PC-3 (cell line): Measurements from ENCODE around the gene NDUFA13. TPM values are rescaled to one million over a fixed set of nuclear protein-coding genes. Genes with fewer than 3 reads are reported as not detected.

Experiments used
- ATAC-seq: fragments of 200-7000 bp; cut with Tn5 transposase; 2 replicates; pipeline ENCODE4 v1.9.1; 2020; ENCODE audit warnings: mild to moderate bottlenecking, moderate library complexity
- BruUV-seq: library from RNA; stranded (reverse); fragments of 400-500 nt; replicated peaks from 2 replicates; lab custom pipeline; 2021; lab: Mats Ljungman, UMichigan
- CTCF ChIA-PET: fragments of 300-600 bp; sonication (Branson Sonifier 250); formaldehyde crosslinking; loops from one replicate; lab custom pipeline; 2022; ENCODE audit warnings: antibody characterized with exemption; lab: Charles Lee
- POLR2A ChIA-PET: fragments of 300-600 bp; sonication (Branson Sonifier 250); formaldehyde crosslinking; loops from one replicate; lab custom pipeline; 2022; ENCODE audit warnings: antibody characterized with exemption; ENCODE audit not compliant: unreplicated experiment; lab: Charles Lee
- DNase-seq: peaks from one replicate; pipeline ENCODE4 v3.0.0-alpha.2; 2015
- H2AFZ ChIP-seq: fragments of 300-600 bp; sonication (generic); 2 replicates; pipeline ENCODE4 v1.6.0; 2016; ENCODE audit warnings: antibody characterized with exemption, low read length
- H3F3A ChIP-seq: fragments of 300-600 bp; sonication (generic); one replicate; pipeline ENCODE4 v1.6.0; 2017; ENCODE audit warnings: antibody characterized with exemption, low read length, control low read depth, mild to moderate bottlenecking; ENCODE audit not compliant: unreplicated experiment
- H3K27ac ChIP-seq: fragments of 300-600 bp; sonication (generic); 2 replicates; pipeline ENCODE4 v1.5.1; 2016; ENCODE audit warnings: mild to moderate bottlenecking, low read length
- H3K27me3 ChIP-seq: fragments of 300-600 bp; sonication (generic); 2 replicates; pipeline ENCODE4 v1.6.1; 2016; ENCODE audit warnings: low read length, mixed read lengths
- H3K36me3 ChIP-seq: fragments of 300-600 bp; sonication (generic); 2 replicates; pipeline ENCODE4 v1.6.1; 2016; ENCODE audit warnings: low read depth, mixed run types, low read length, mixed read lengths
- H3K4me1 ChIP-seq: fragments of 300-600 bp; sonication (generic); 2 replicates; pipeline ENCODE4 v1.5.1; 2016; ENCODE audit warnings: low read length; ENCODE audit not compliant: insufficient read depth
- H3K4me2 ChIP-seq: fragments of 300-600 bp; sonication (generic); 2 replicates; pipeline ENCODE4 v1.6.0; 2016; ENCODE audit warnings: low read length
- H3K4me3 ChIP-seq: fragments of 300-600 bp; sonication (generic); 2 replicates; pipeline ENCODE4 v1.5.1; 2016; ENCODE audit warnings: mild to moderate bottlenecking, low read length, mixed read lengths
- H3K79me2 ChIP-seq: fragments of 300-600 bp; sonication (generic); 2 replicates; pipeline ENCODE4 v1.6.1; 2017; ENCODE audit warnings: low read length, mixed read lengths
- H3K9ac ChIP-seq: fragments of 300-600 bp; sonication (generic); 2 replicates; pipeline ENCODE4 v1.6.0; 2016; ENCODE audit warnings: mild to moderate bottlenecking, low read length
- H3K9me2 ChIP-seq: fragments of 300-600 bp; sonication (generic); replicated peaks from 2 replicates; pipeline ENCODE4 v1.6.1; 2016; ENCODE audit warnings: mixed run types, low read length, mixed read lengths
- H3K9me3 ChIP-seq: fragments of 300-600 bp; sonication (generic); 2 replicates; pipeline ENCODE4 v1.6.1; 2016; ENCODE audit warnings: low read length, mixed read lengths
- H4K20me1 ChIP-seq: fragments of 300-600 bp; sonication (generic); 2 replicates; pipeline ENCODE4 v1.6.1; 2016; ENCODE audit warnings: low read length, mixed read lengths
- EZH2 ChIP-seq: fragments of 300-600 bp; sonication (generic); IDR thresholded peaks from one replicate; pipeline ENCODE4 v1.6.1; 2017; ENCODE audit warnings: antibody characterized with exemption, mild to moderate bottlenecking, low read length; ENCODE audit not compliant: unreplicated experiment
- EZH2phosphoT487 ChIP-seq: fragments of 300-600 bp; sonication (generic); IDR thresholded peaks from 2 replicates; pipeline ENCODE4 v1.6.1; 2018; ENCODE audit warnings: mild to moderate bottlenecking, antibody characterized with exemption, low read length, borderline replicate concordance
- intact Hi-C: fragments of 100-400 bp; cut with micrococcal nuclease; formaldehyde crosslinking; loops from 2 replicates; pipeline ENCODE4 v1.9.0; 2023
- total RNA-seq: library from RNA; depleted of rRNA; stranded (reverse); fragments of >200 nt; gene quantifications from 2 replicates; pipeline ENCODE4 v1.2.3, GENCODE V29; 2014
- TF ChIP-seq, protein P1 (sequence below): fragments of 300-600 bp; sonication (generic); conservative IDR thresholded peaks from 2 replicates; pipeline ENCODE4 v1.5.1; 2017; ENCODE audit warnings: antibody characterized with exemption, low read depth, mild to moderate bottlenecking, low read length

Gene NDUFA13
- total RNA-seq, 1 experiment from 2014 or later, result 481 TPM

DNA sequence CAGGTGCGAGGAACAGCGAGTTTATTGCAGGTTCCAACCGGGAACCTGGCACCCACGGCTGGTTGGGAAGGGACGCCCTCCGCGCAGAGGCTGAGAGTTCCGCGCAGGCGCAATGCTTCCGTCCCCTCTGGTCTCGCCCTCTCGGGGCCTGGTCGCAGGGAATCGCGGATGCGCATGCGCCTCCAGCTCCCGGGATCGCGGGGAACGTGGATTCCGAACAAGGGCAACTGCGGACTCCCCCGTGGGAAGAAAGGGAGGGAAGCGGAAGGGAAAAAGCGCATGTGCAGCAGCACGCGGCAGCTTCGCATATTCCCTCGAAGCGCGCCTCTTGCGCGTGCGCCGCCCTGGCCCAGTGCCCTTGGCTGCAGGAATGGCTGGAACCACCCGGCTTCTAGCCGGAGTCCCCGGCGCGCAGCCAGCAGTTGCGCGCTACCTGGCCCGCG, 1.8 kb upstream of the NDUFA13 start:
- ChIA-PET POLR2A (no interaction called here), CTCF (no interaction called here)
- intact Hi-C loops, result no loop called here
- TF ChIP-seq, protein P1, sequence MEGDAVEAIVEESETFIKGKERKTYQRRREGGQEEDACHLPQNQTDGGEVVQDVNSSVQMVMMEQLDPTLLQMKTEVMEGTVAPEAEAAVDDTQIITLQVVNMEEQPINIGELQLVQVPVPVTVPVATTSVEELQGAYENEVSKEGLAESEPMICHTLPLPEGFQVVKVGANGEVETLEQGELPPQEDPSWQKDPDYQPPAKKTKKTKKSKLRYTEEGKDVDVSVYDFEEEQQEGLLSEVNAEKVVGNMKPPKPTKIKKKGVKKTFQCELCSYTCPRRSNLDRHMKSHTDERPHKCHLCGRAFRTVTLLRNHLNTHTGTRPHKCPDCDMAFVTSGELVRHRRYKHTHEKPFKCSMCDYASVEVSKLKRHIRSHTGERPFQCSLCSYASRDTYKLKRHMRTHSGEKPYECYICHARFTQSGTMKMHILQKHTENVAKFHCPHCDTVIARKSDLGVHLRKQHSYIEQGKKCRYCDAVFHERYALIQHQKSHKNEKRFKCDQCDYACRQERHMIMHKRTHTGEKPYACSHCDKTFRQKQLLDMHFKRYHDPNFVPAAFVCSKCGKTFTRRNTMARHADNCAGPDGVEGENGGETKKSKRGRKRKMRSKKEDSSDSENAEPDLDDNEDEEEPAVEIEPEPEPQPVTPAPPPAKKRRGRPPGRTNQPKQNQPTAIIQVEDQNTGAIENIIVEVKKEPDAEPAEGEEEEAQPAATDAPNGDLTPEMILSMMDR, result no peak
- no peak for TF ChIP-seq EZH2
- no peak for TF ChIP-seq EZH2phosphoT487
- Histone ChIP-seq H3K9me3 (no peaks in the 10 kb centered on the region), H4K20me1 (no peaks in the 10 kb centered on the region), H3K4me3 (no peak overlapping the region), H3K4me1 (peaks cover 15% of the 10 kb centered on the region; the same call in 1 of the 2 replicates), H3K27ac (no peak overlapping the region), H2AFZ (no peak overlapping the region), H3K27me3 (no peaks in the 10 kb centered on the region), H3K9me2 (no peaks in the 10 kb centered on the region), H3F3A (no peaks in the 10 kb centered on the region), H3K79me2 (peaks cover 30% of the 10 kb centered on the region), H3K36me3 (peaks cover 2% of the 10 kb centered on the region; the same call in 1 of the 2 replicates), H3K9ac (no peak overlapping the region), H3K4me2 (no peak overlapping the region)
- ATAC-seq (no peak), DNase-seq (no peak)
- BruUV-seq, result no TSS peak

DNA sequence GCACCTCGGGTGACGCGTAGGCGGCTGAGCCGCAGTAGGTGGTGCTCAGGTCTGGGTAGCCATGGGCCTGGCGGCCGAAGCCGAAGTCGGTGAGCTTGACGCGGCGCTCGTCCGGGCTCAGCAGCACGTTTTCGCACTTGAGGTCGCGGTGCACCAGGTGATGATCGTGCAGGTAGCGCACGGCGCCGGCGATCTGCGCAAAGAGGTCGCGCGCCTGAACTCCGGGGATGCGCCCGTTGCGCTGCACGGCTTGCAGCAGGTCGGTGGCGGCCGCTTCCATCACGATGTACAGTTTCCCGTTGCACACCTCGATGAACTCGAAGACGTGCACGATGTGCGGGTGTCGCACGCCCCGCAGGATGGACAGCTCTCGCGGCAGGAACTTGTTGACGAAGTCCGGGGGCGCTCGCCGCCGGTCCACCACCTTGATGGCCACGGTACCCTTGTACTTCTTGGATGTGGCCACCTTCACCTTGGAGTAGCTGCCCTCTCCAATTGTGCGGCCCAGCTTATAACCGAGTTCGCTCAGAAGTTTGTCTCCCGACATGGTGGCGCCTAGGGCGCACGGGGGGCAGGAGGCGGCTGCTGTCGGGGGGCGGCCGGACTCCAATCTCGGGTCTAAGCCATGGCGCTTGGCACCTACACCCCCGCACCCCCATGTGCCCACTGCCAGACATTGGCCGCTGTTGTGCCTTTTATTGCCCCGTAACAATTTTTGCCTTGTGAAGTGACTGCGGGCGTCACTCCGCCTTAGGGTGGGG, 964 bp upstream of the NDUFA13 start, which contains the start of gene TSSK6:
Gene TSSK6 (minus strand): TSS at position 668 of the 761 bp plus-strand sequence. CDS start 121 bp downstream, at position 547.
- intact Hi-C loops, result no loop called here
- POLR2A ChIA-PET, result interaction anchor here (0.5 kb wide), 1 partner anchor 98 kb away, joined by 3 read pairs; no protein-coding TSS in a partner anchor
- peak within 1 kb of the TSS; percentile 83 for H3K9ac ChIP-seq
- H2AFZ ChIP-seq, result peak within 1 kb of the TSS; percentile 86
- DNase-seq, result no peak
- no peaks in the 10 kb centered on the region for H3K9me2 ChIP-seq
- H3K36me3 ChIP-seq, result peaks cover 4% of the 10 kb centered on the region; the same call in 1 of the 2 replicates
- ATAC-seq, result no peak
- no peaks in the 10 kb centered on the region for H3K9me3 ChIP-seq
- H3K79me2 ChIP-seq, result peaks cover 39% of the 10 kb centered on the region
- no peaks in the 10 kb centered on the region for H3K27me3 ChIP-seq
- peak within 1 kb of the TSS; percentile 88 for H3K4me2 ChIP-seq
- no peaks in the 10 kb centered on the region for H4K20me1 ChIP-seq
- peak within 1 kb of the TSS; percentile 42 for H3K27ac ChIP-seq
- CTCF ChIA-PET, result no interaction called here
- no peaks in the 10 kb centered on the region for H3F3A ChIP-seq
- no TSS peak for BruUV-seq
- H3K4me1 ChIP-seq, result peaks cover 15% of the 10 kb centered on the region; the same call in 1 of the 2 replicates
- peak within 1 kb of the TSS; percentile 99 for H3K4me3 ChIP-seq
- TF ChIP-seq, protein P1, result no peak
- TF ChIP-seq EZH2phosphoT487, result no peak
- TF ChIP-seq EZH2, result no peak

DNA sequence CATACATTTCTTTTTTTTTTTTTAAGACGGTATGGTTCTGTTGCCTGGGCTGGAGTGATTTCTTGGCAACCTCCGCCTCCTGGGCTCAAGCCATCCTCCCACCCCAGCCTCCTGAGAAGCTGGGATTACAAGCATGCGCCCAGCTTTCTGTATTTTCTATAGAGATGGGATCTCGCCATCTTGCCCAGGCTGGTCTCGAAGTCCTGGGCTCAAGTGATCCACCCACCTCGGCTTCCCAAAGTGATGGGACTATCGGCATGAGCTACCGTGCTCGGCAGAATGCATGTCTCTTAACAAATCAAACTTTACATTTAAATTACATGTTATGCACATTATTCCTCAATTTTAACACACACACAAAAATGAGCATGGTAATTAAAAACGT, 1.2 kb downstream of the NDUFA13 start:
- Histone ChIP-seq H3K4me2 (peak overlapping the region; percentile 88), H3F3A (no peaks in the 10 kb centered on the region), H3K36me3 (peaks cover 7% of the 10 kb centered on the region; the same call in 1 of the 2 replicates), H3K9ac (peak overlapping the region; percentile 83; the same call in 1 of the 2 replicates), H3K4me3 (peak overlapping the region; percentile 99), H3K27ac (no peak overlapping the region), H3K4me1 (peaks cover 15% of the 10 kb centered on the region; the same call in 1 of the 2 replicates), H2AFZ (no peak overlapping the region), H3K27me3 (no peaks in the 10 kb centered on the region), H3K9me3 (no peaks in the 10 kb centered on the region), H3K9me2 (no peaks in the 10 kb centered on the region), H3K79me2 (peaks cover 60% of the 10 kb centered on the region), H4K20me1 (no peaks in the 10 kb centered on the region)
- no peak for TF ChIP-seq EZH2
- TF ChIP-seq, protein P1, result no peak
- TF ChIP-seq EZH2phosphoT487, result no peak
- ChIA-PET CTCF (no interaction called here), POLR2A (no interaction called here)
- ATAC-seq (no peak), DNase-seq (no peak)
- TSS peak; percentile 57 for BruUV-seq
- intact Hi-C loops, result no loop called here
